22Rv1 (cell line): ENCODE data around the gene C16orf87.

ENCODE experiments used
- CTCF ChIP-seq: fragments of 450-650 bp; IDR thresholded peaks from 2 replicates; pipeline ENCODE4 v1.5.1; 2017; ENCODE audit warnings: mild to moderate bottlenecking
- ZFX ChIP-seq: fragments of 450-650 bp; IDR thresholded peaks from 2 replicates; pipeline ENCODE4 v1.6.1; 2017; ENCODE audit warnings: antibody characterized with exemption, borderline replicate concordance

DNA sequence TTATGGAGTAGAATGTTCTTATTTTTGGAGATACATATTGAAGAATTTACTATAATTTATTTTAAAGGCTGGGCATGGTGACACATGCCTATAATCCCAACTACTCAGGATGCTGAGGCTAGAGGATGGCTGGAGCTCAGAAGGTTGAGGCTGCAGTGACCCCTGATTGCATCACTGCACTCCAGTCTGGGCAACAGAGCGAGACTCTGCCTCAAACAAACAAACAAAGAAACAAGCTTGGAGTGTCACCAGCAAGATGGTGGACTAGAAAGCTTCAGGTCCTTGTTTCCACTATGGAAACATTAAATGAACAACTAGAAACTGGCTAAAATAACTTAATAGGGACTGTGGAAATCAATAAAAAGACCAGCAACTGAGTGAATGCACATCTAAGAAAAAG lies 35.3 kb upstream of the C16orf87 start:
- TF ChIP-seq CTCF (no peak), ZFX (no peak)
